ENCODE data around the gene FRYL. TPM values are rescaled to one million over a fixed set of nuclear protein-coding genes. Genes with fewer than 3 reads are reported as not detected.

Gene FRYL
- total and polyA plus RNA-seq, 2 of the 8 experiments (the other 6 are each of a cell fraction or from before 2014, with no cell fraction given), result 8.0 to 36.5 TPM

GRCh38 chr4:48575964-48576363, 204.1 kb downstream of the FRYL start (continued):
- TF ChIP-seq, protein P1, sequence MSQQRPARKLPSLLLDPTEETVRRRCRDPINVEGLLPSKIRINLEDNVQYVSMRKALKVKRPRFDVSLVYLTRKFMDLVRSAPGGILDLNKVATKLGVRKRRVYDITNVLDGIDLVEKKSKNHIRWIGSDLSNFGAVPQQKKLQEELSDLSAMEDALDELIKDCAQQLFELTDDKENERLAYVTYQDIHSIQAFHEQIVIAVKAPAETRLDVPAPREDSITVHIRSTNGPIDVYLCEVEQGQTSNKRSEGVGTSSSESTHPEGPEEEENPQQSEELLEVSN (IDR thresholded peaks at IDR 0.05), result no peak
- TF ChIP-seq SP1 (IDR thresholded peaks at IDR 0.05; ENCODE audit: low read depth, low read length), result no peak
- TF ChIP-seq BACH1 (IDR thresholded peaks at IDR 0.05; ENCODE audit: low read length), result no peak
- TF ChIP-seq KDM1A (IDR thresholded peaks at IDR 0.05; ENCODE audit: borderline replicate concordance, low read length), result no peak
- no peak for TF ChIP-seq PHF8 (conservative IDR thresholded peaks at IDR 0.05; ENCODE audit: low read depth, low read length)
- TF ChIP-seq TAF7 (optimal IDR thresholded peaks at IDR 0.05; ENCODE audit: borderline replicate concordance, low read depth, low read length), result no peak

All from H1 (cell line).